Sigmoid colon (tissue), 7 donors: Measurements from ENCODE around the gene ERG. TPM values are rescaled to one million over a fixed set of nuclear protein-coding genes. Genes with fewer than 3 reads are reported as not detected.

Experiments used
- DNase-seq: peaks from one replicate; pipeline ENCODE4 v3.0.0-alpha.2; 2019
- H3K27ac ChIP-seq, 4 donors: fragments of 200-600 bp; sonication (generic); one replicate each; pipeline ENCODE4 v1.5.1; 2016 to 2019; ENCODE audit warnings: mild to moderate bottlenecking in 1 of 4
- H3K27me3 ChIP-seq, 3 donors: fragments of 200-600 bp; sonication (generic); one replicate each; pipeline ENCODE4 v1.5.1; 2019; ENCODE audit warnings: mild to moderate bottlenecking in 1 of 3
- H3K36me3 ChIP-seq, 4 donors: fragments of 200-600 bp; sonication (generic); one replicate each; pipeline ENCODE4 v1.5.1; 2016 to 2019
- H3K4me1 ChIP-seq, 4 donors: fragments of 200-600 bp; sonication (generic); one replicate each; pipeline ENCODE4 v1.5.1; 2017 to 2019
- H3K4me3 ChIP-seq, 4 donors: fragments of 200-600 bp; sonication (generic); one replicate each; pipeline ENCODE4 v1.5.1; 2017 to 2019; ENCODE audit warnings: mild to moderate bottlenecking in 2 of 4, moderate library complexity in 1 of 4
- H3K9me3 ChIP-seq, 4 donors: fragments of 200-600 bp in 3 of 4; sonication (generic) in 3 of 4; one replicate each; pipeline versions ENCODE4 v1.5.1 to v1.6.1; 2013 to 2019
- CTCF ChIP-seq, 4 experiments: fragments of 450-650 bp in 3 of 4; fragments of 200-600 bp in 1 of 4; IDR thresholded peaks; one replicate each; pipeline ENCODE4 v1.5.1; 2016 to 2019; ENCODE audit warnings: antibody characterized with exemption in 4 of 4, mild to moderate bottlenecking in 3 of 4, moderate library complexity in 2 of 4
- EP300 ChIP-seq, 4 donors: sonication (generic); formaldehyde crosslinking; IDR thresholded peaks; one replicate each; pipeline ENCODE4 v1.6.1; 2017; ENCODE audit warnings: antibody characterized with exemption in 4 of 4
- POLR2A ChIP-seq, 2 donors: fragments of 450-650 bp; IDR thresholded peaks; one replicate each; pipeline ENCODE4 v1.6.1; 2016; ENCODE audit warnings: antibody characterized with exemption in 2 of 2, mild to moderate bottlenecking in 2 of 2, moderate library complexity in 2 of 2
- POLR2AphosphoS5 ChIP-seq, 4 donors: sonication (generic); formaldehyde crosslinking; IDR thresholded peaks; one replicate each; pipeline ENCODE4 v1.6.1; 2017; ENCODE audit warnings: antibody characterized with exemption in 4 of 4
- WGBS, 2 donors: extraction: QIAGEN DNeasy Blood & Tissue Kit; methylation state at CpG; one replicate each; pipeline ENCODE4 v1.1.7; 2013; 5-methylcytosine and 5-hydroxymethylcytosine counted together
- intact Hi-C: fragments of 100-400 bp; cut with DNase I; formaldehyde crosslinking; loops from one replicate; pipeline ENCODE4 v1.15.1; 2023
- polyA plus RNA-seq, 3 donors: library from polyadenylated mRNA; stranded (reverse); fragments of 200-250 nt; gene quantifications; one replicate each; pipeline ENCODE4 v1.2.3, GENCODE V29; 2013
- total RNA-seq, 4 donors: library from RNA; depleted of rRNA; stranded (reverse); fragments of >200 nt; gene quantifications; one replicate each; pipeline ENCODE4 v1.1.0, GENCODE V29; 2016
- donor health status: healthy with polysubstance abuse.
- donor health status: Bipolar disorder and iron deficiency.
- donor health status: healthy.

Gene ERG
- total and polyA plus RNA-seq, 7 donors, result 1.8 to 6.4 (median 4.1) TPM

- intact Hi-C loops, result no loop called here
Measured at GRCh38 chr21:38455403-38455802, 42.9 kb downstream of the ERG start.

GRCh38 chr21:38454702-38455101 is 43.6 kb downstream of the ERG start:
- TF ChIP-seq EP300 (IDR thresholded peaks at IDR 0.05) (no peak), POLR2AphosphoS5 (IDR thresholded peaks at IDR 0.05) (no peak)
- no peak overlapping the region for H3K4me3 ChIP-seq
- H3K27ac ChIP-seq, result no peak overlapping the region
- no peaks in the 10 kb centered on the region for H3K9me3 ChIP-seq
- H3K4me1 ChIP-seq, result no peaks in the 10 kb centered on the region
- 88 to 92% methylated on average over 2 of the region's 2 CpGs for WGBS, 2 donors
- DNase-seq, result no peak
- no peaks in the 10 kb centered on the region for H3K36me3 ChIP-seq
- H3K27me3 ChIP-seq, result no peaks in the 10 kb centered on the region
- intact Hi-C loops, result no loop called here

More at GRCh38 chr21:38455403-38455802, 42.9 kb downstream of the ERG start:
- Histone ChIP-seq H3K4me3 (no peak overlapping the region), H3K9me3 (no peaks in the 10 kb centered on the region), H3K4me1 (no peaks in the 10 kb centered on the region), H3K36me3 (no peaks in the 10 kb centered on the region), H3K27ac (no peak overlapping the region), H3K27me3 (no peaks in the 10 kb centered on the region)
- no peak for DNase-seq
- 85 to 90% methylated on average over 4 of the region's 4 CpGs for WGBS, 2 donors
- TF ChIP-seq EP300 (IDR thresholded peaks at IDR 0.05) (no peak), POLR2AphosphoS5 (IDR thresholded peaks at IDR 0.05) (no peak), CTCF (IDR thresholded peaks at IDR 0.05) (no peak), POLR2A (IDR thresholded peaks at IDR 0.05) (no peak)

GRCh38 chr21:38454161-38454560 is 44.1 kb downstream of the ERG start:
- Histone ChIP-seq H3K36me3 (no peaks in the 10 kb centered on the region), H3K4me3 (no peak overlapping the region), H3K4me1 (no peaks in the 10 kb centered on the region), H3K27ac (no peak overlapping the region), H3K27me3 (no peaks in the 10 kb centered on the region), H3K9me3 (no peaks in the 10 kb centered on the region)
- intact Hi-C loops, result no loop called here
- 70 to 84% methylated on average over 3 of the region's 3 CpGs for WGBS, 2 donors
- no peak for TF ChIP-seq CTCF (IDR thresholded peaks at IDR 0.05)
- no peak for TF ChIP-seq EP300 (IDR thresholded peaks at IDR 0.05)
- TF ChIP-seq POLR2AphosphoS5 (IDR thresholded peaks at IDR 0.05), result no peak
- no peak for TF ChIP-seq POLR2A (IDR thresholded peaks at IDR 0.05)
- DNase-seq, result no peak

- no peaks in the 10 kb centered on the region for H3K4me1 ChIP-seq
- intact Hi-C loops, result no loop called here
- no peaks in the 10 kb centered on the region for H3K36me3 ChIP-seq
- H3K9me3 ChIP-seq, result no peaks in the 10 kb centered on the region
- H3K27ac ChIP-seq, result no peak overlapping the region
- TF ChIP-seq POLR2A (IDR thresholded peaks at IDR 0.05), result no peak
- TF ChIP-seq POLR2AphosphoS5 (IDR thresholded peaks at IDR 0.05), result no peak
- TF ChIP-seq EP300 (IDR thresholded peaks at IDR 0.05), result no peak
- TF ChIP-seq CTCF (IDR thresholded peaks at IDR 0.05), result no peak
- H3K27me3 ChIP-seq, result no peaks in the 10 kb centered on the region
- DNase-seq, result no peak
- WGBS, 2 donors, result 53 to 58% methylated on average over 5 of the region's 5 CpGs
- no peak overlapping the region for H3K4me3 ChIP-seq
Measured at GRCh38 chr21:38448671-38449385, 49.4 kb downstream of the ERG start.

GRCh38 chr21:38447611-38448010 is 50.7 kb downstream of the ERG start:
- no peak for DNase-seq
- Histone ChIP-seq H3K4me3 (no peak overlapping the region), H3K36me3 (no peaks in the 10 kb centered on the region), H3K9me3 (no peaks in the 10 kb centered on the region), H3K4me1 (no peaks in the 10 kb centered on the region), H3K27ac (no peak overlapping the region), H3K27me3 (no peaks in the 10 kb centered on the region)
- WGBS, 2 donors, result 39 to 79% methylated on average over 3 of the region's 3 CpGs
- TF ChIP-seq EP300 (IDR thresholded peaks at IDR 0.05) (no peak), POLR2AphosphoS5 (IDR thresholded peaks at IDR 0.05) (no peak), POLR2A (IDR thresholded peaks at IDR 0.05) (no peak), CTCF (IDR thresholded peaks at IDR 0.05) (no peak)
- intact Hi-C loops, result no loop called here
